Dermis microvascular lymphatic vessel endothelial cell (primary cell): ENCODE results near the gene IL12RB1. TPM values are rescaled to one million over a fixed set of nuclear protein-coding genes. Genes with fewer than 3 reads are reported as not detected.
"Not testable (repeated sequence)": the region's sequence is repeated elsewhere in the genome, so short reads cannot be mapped to it uniquely, and the experiment has no call there.

Source experiments
- DNase-seq, 2 donors: peaks; one replicate each; pipeline versions ENCODE4 v3.0.0 to v3.0.0-alpha.2; 2010; ENCODE audit warnings: low read depth in 2 of 2
- total RNA-seq: library from RNA; depleted of rRNA; stranded (reverse); fragments of >200 nt; gene quantifications from 2 replicates; pipeline ENCODE4 v1.2.1, GENCODE V29; 2014

IL12RB1 gene
- total RNA-seq, 1 donor from 2014 or later: 0.13 TPM

- DNase-seq: peak; percentile 59 to 83
Observed at GRCh38 chr19:18112989-18113478, 26.3 kb upstream of the IL12RB1 start.

- DNase-seq: no peak
Observed at GRCh38 chr19:18110609-18111232, 24.0 kb upstream of the IL12RB1 start.

- DNase-seq: no peak
Observed at GRCh38 chr19:18109733-18110608, 23.2 kb upstream of the IL12RB1 start.

- DNase-seq: no peak
Observed at GRCh38 chr19:18109341-18109732, 22.6 kb upstream of the IL12RB1 start.

- no peak for DNase-seq
Observed at GRCh38 chr19:18108897-18109296, 22.2 kb upstream of the IL12RB1 start.

- DNase-seq: no peak
Observed at GRCh38 chr19:18107235-18107634, 20.5 kb upstream of the IL12RB1 start.

GRCh38 chr19:18105259-18105658 is 18.5 kb upstream of the IL12RB1 start:
- DNase-seq: not testable (repeated sequence)

GRCh38 chr19:18104793-18105131 is 18.0 kb upstream of the IL12RB1 start:
- no peak for DNase-seq

- no peak for DNase-seq
Observed at GRCh38 chr19:18102916-18103542, 16.3 kb upstream of the IL12RB1 start.

- no peak for DNase-seq
Observed at GRCh38 chr19:18101268-18101667, 14.5 kb upstream of the IL12RB1 start.

GRCh38 chr19:18100710-18101109 is 14.0 kb upstream of the IL12RB1 start:
- peak in 1 of 2 donors; percentile 22 for DNase-seq

- no peak for DNase-seq
Observed at GRCh38 chr19:18099623-18099995, 12.9 kb upstream of the IL12RB1 start.

- no peak for DNase-seq
Observed at GRCh38 chr19:18098891-18099622, 12.3 kb upstream of the IL12RB1 start.

- no peak for DNase-seq
Observed at GRCh38 chr19:18097993-18098890, 11.5 kb upstream of the IL12RB1 start.

GRCh38 chr19:18097217-18097992 is 10.7 kb upstream of the IL12RB1 start, which contains the start of gene MAST3:
Gene MAST3 (plus strand): TSS chr19:18097778. CDS start chr19:18097793, 15 bp downstream.
- peak; percentile 36 to 73 for DNase-seq

GRCh38 chr19:18096258-18096657 is 9.5 kb upstream of the IL12RB1 start:
- DNase-seq: no peak

- DNase-seq: no peak
Observed at GRCh38 chr19:18093439-18094161, 6.9 kb upstream of the IL12RB1 start.

- no peak for DNase-seq
Observed at GRCh38 chr19:18091217-18091608, 4.5 kb upstream of the IL12RB1 start.
